Measurements from ENCODE around the gene OMD.

The OMD gene, protein sequence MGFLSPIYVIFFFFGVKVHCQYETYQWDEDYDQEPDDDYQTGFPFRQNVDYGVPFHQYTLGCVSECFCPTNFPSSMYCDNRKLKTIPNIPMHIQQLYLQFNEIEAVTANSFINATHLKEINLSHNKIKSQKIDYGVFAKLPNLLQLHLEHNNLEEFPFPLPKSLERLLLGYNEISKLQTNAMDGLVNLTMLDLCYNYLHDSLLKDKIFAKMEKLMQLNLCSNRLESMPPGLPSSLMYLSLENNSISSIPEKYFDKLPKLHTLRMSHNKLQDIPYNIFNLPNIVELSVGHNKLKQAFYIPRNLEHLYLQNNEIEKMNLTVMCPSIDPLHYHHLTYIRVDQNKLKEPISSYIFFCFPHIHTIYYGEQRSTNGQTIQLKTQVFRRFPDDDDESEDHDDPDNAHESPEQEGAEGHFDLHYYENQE

DNA sequence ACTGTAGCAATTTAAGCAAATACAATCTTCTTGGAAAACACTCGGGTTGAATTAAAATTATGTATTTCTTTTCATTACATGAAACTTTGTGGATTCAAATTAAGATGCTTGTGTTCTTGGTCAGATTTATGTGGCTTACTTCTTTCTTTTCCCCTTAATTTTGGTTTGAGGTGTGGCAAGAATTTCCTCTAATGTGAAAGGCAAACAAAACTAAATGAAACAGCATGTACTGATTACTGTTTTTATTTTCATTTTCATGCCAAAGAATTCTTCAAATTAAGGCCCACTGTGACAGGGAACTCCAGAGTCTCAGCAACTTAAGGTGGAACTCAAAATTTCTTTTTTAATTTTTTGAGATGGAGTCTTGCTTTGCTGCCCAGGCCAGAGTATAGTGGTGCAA is at the start of gene OMD:
OMD (minus strand) TSS at position 132 of the 400 bp plus-strand sequence. CDS start 6,913 bp downstream, outside the sequence.
- TF ChIP-seq CTCF (IDR thresholded peaks at IDR 0.05) = no peak
- H3K27ac ChIP-seq = no peak within 1 kb of the TSS
- H3K4me2 ChIP-seq (ENCODE audit: low read length) = no peak within 1 kb of the TSS
- H3K9me3 ChIP-seq (ENCODE audit: control insufficient read depth, low read length) = no peaks in the 10 kb centered on the region
- H3K4me1 ChIP-seq = no peaks in the 10 kb centered on the region
- no peaks in the 10 kb centered on the region for H3K79me2 ChIP-seq
- no peak within 1 kb of the TSS for H2AFZ ChIP-seq
- no peak within 1 kb of the TSS for H3K4me3 ChIP-seq (ENCODE audit: low read depth, low read length)
- H3K9ac ChIP-seq = no peak within 1 kb of the TSS
- H3K27me3 ChIP-seq (ENCODE audit: control insufficient read depth, insufficient read depth, low read length) = no peaks in the 10 kb centered on the region
- H3K36me3 ChIP-seq (ENCODE audit: control insufficient read depth, insufficient read depth, low read length) = no peaks in the 10 kb centered on the region

DNA sequence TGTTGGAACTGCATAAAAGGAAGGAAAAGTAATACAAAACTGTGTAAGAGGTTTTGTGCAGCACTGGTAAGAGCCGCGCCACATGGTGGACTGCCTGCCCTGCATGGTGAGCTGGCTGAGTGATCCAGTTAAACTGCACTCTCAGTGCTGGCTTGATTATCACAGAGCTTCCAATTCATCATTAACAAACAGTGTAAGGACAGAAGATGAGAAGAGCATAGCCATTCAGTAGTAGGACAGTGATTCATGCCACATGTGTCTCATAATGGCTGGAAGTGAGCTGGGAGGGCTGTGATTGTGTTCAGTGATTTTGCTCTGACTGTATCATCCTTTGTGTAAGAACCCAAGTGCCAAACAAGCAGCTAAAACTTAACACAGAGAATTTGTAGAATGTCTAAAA is 43.9 kb upstream of the OMD start:
- no peak overlapping the region for H3K4me3 ChIP-seq (ENCODE audit: low read depth, low read length)
- TF ChIP-seq CTCF (IDR thresholded peaks at IDR 0.05) = no peak
- H3K4me2 ChIP-seq (ENCODE audit: low read length) = no peak overlapping the region
- no peaks in the 10 kb centered on the region for H3K4me1 ChIP-seq
- H3K36me3 ChIP-seq (ENCODE audit: control insufficient read depth, insufficient read depth, low read length) = no peaks in the 10 kb centered on the region
- no peak overlapping the region for H3K27ac ChIP-seq
- H3K9ac ChIP-seq = no peak overlapping the region
- H3K9me3 ChIP-seq (ENCODE audit: control insufficient read depth, low read length) = no peaks in the 10 kb centered on the region
- H3K79me2 ChIP-seq = no peaks in the 10 kb centered on the region
- no peak overlapping the region for H2AFZ ChIP-seq
- no peaks in the 10 kb centered on the region for H3K27me3 ChIP-seq (ENCODE audit: control insufficient read depth, insufficient read depth, low read length)

- Histone ChIP-seq H3K79me2 (no peaks in the 10 kb centered on the region), H3K4me3 (ENCODE audit: low read depth, low read length) (no peak overlapping the region), H3K27me3 (ENCODE audit: control insufficient read depth, insufficient read depth, low read length) (no peaks in the 10 kb centered on the region), H2AFZ (no peak overlapping the region), H3K4me2 (ENCODE audit: low read length) (no peak overlapping the region), H3K36me3 (ENCODE audit: control insufficient read depth, insufficient read depth, low read length) (no peaks in the 10 kb centered on the region), H3K27ac (no peak overlapping the region), H3K9me3 (ENCODE audit: control insufficient read depth, low read length) (no peaks in the 10 kb centered on the region), H3K4me1 (no peaks in the 10 kb centered on the region), H3K9ac (no peak overlapping the region)
- no peak for TF ChIP-seq CTCF (IDR thresholded peaks at IDR 0.05)
These were observed 43.2 kb upstream of the OMD start for GRCh38 chr9:92467511-92467910.

DNA sequence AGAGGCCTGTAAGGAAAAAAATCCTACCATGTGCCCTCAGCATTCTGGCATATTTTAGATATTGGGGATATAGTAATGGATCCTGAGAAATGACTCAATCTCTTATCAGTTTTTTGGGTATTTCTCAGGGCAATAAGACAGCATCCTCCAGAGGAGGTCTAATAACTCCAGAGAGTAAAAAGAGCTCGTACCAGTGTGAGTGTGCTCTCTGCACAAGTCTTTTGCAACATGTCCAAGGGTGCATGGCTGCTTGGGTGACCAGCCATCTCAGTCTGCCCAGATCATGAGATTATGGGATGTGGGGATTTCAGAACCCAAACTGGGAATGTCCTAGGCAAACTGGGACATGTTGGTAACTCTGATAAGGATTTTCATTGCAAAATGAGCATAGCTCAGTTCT is 42.8 kb upstream of the OMD start:
- H3K27me3 ChIP-seq (ENCODE audit: control insufficient read depth, insufficient read depth, low read length) = no peaks in the 10 kb centered on the region

More for the DNA sequence above, 42.8 kb upstream of the OMD start:
- no peak overlapping the region for H3K27ac ChIP-seq
- no peak overlapping the region for H3K9ac ChIP-seq
- H3K9me3 ChIP-seq (ENCODE audit: control insufficient read depth, low read length) = no peaks in the 10 kb centered on the region
- H3K4me3 ChIP-seq (ENCODE audit: low read depth, low read length) = no peak overlapping the region
- no peaks in the 10 kb centered on the region for H3K36me3 ChIP-seq (ENCODE audit: control insufficient read depth, insufficient read depth, low read length)
- H3K4me1 ChIP-seq = no peaks in the 10 kb centered on the region
- no peaks in the 10 kb centered on the region for H3K79me2 ChIP-seq
- no peak for TF ChIP-seq CTCF (IDR thresholded peaks at IDR 0.05)
- no peak overlapping the region for H2AFZ ChIP-seq
- no peak overlapping the region for H3K4me2 ChIP-seq (ENCODE audit: low read length)
